Trophoblast cell (in vitro differentiated cells and primary cell): ENCODE results near the gene TIMM22.

Source experiments
- DNase-seq, 2 donors: peaks; one replicate each; pipeline ENCODE4 v3.0.0-alpha.2; 2016
- H2AFZ ChIP-seq: 2 replicates; pipeline ENCODE4 v1.6.1; 2013; ENCODE audit warnings: low read length, moderate library complexity, mild to moderate bottlenecking; ENCODE audit not compliant: insufficient read depth, poor library complexity
- H2AK5ac ChIP-seq: 2 replicates; pipeline ENCODE4 v1.6.1; 2013; ENCODE audit warnings: mild to moderate bottlenecking, low read length
- H2BK120ac ChIP-seq: 2 replicates; pipeline ENCODE4 v1.6.1; 2013; ENCODE audit warnings: low read length, mild to moderate bottlenecking, moderate library complexity; ENCODE audit not compliant: insufficient read depth, poor library complexity
- H2BK12ac ChIP-seq: 2 replicates; pipeline ENCODE4 v1.6.1; 2013; ENCODE audit warnings: mild to moderate bottlenecking, low read length, moderate library complexity
- H2BK5ac ChIP-seq: 2 replicates; pipeline ENCODE4 v1.6.1; 2013; ENCODE audit warnings: low read length, low read depth, moderate library complexity, mild to moderate bottlenecking; ENCODE audit not compliant: poor library complexity
- H3K14ac ChIP-seq: 2 replicates; pipeline ENCODE4 v1.6.1; 2013; ENCODE audit warnings: mild to moderate bottlenecking, low read length
- H3K18ac ChIP-seq: 2 replicates; pipeline ENCODE4 v1.6.1; 2013; ENCODE audit warnings: mild to moderate bottlenecking, low read length
- H3K23ac ChIP-seq: 2 replicates; pipeline ENCODE4 v1.6.1; 2013; ENCODE audit warnings: low read length
- H3K27ac ChIP-seq: 2 replicates; pipeline ENCODE4 v1.5.1; 2013; ENCODE audit warnings: low read depth, mild to moderate bottlenecking, inconsistent platforms, low read length, moderate library complexity
- H3K27me3 ChIP-seq: 2 replicates; pipeline ENCODE4 v1.6.1; 2013; ENCODE audit warnings: inconsistent platforms, mild to moderate bottlenecking, low read length, moderate library complexity; ENCODE audit not compliant: insufficient read depth
- H3K36me3 ChIP-seq, 2 experiments: 1 replicate in 1 of 2; 2 replicates in 1 of 2; pipeline ENCODE4 v1.6.1; 2013; ENCODE audit warnings: low read length in 2 of 2, mild to moderate bottlenecking in 2 of 2, moderate library complexity in 1 of 2; ENCODE audit not compliant: insufficient read depth in 2 of 2, control insufficient read depth in 1 of 2
- H3K4ac ChIP-seq: 2 replicates; pipeline ENCODE4 v1.6.1; 2013; ENCODE audit warnings: low read depth, mild to moderate bottlenecking, low read length, moderate library complexity
- H3K4me1 ChIP-seq, 2 experiments: 1 replicate in 1 of 2; 2 replicates in 1 of 2; pipeline ENCODE4 v1.6.1; 2013; ENCODE audit warnings: low read length in 2 of 2, mild to moderate bottlenecking in 2 of 2, moderate library complexity in 1 of 2; ENCODE audit not compliant: insufficient read depth in 2 of 2, control insufficient read depth in 1 of 2
- H3K4me2 ChIP-seq: 2 replicates; pipeline ENCODE4 v1.6.1; 2013; ENCODE audit warnings: inconsistent platforms, mild to moderate bottlenecking, low read length, moderate library complexity
- H3K4me3 ChIP-seq: 2 replicates; pipeline ENCODE4 v1.5.1; 2013; ENCODE audit warnings: mild to moderate bottlenecking, low read depth, low read length, inconsistent platforms
- H3K79me1 ChIP-seq: one replicate; pipeline ENCODE4 v1.6.1; 2013; ENCODE audit warnings: low read length
- H3K79me2 ChIP-seq: 2 replicates; pipeline ENCODE4 v1.6.1; 2013; ENCODE audit warnings: low read length, mild to moderate bottlenecking; ENCODE audit not compliant: control insufficient read depth, insufficient read depth, poor library complexity
- H3K9ac ChIP-seq: 2 replicates; pipeline ENCODE4 v1.6.1; 2013; ENCODE audit warnings: mild to moderate bottlenecking, low read length
- H3K9me3 ChIP-seq: 2 replicates; pipeline ENCODE4 v1.6.1; 2013; ENCODE audit warnings: low read depth, mild to moderate bottlenecking, control low read depth, inconsistent platforms, low read length; ENCODE audit not compliant: insufficient read depth
- H4K12ac ChIP-seq: 2 replicates; pipeline ENCODE4 v1.6.1; 2013; ENCODE audit warnings: low read depth, mild to moderate bottlenecking, low read length, moderate library complexity
- H4K8ac ChIP-seq: 2 replicates; pipeline ENCODE4 v1.6.1; 2013; ENCODE audit warnings: low read depth, mild to moderate bottlenecking, low read length, moderate library complexity
- H4K91ac ChIP-seq: one replicate; pipeline ENCODE4 v1.6.1; 2013; ENCODE audit warnings: low read depth, mild to moderate bottlenecking, low read length, moderate library complexity
- WGBS: extraction: QIAGEN DNeasy Blood & Tissue Kit; methylation state at CpG from one replicate; pipeline ENCODE4 v1.1.7; 2013; ENCODE audit warnings: missing lambda C conversion rate; ENCODE audit not compliant: insufficient read length, insufficient coverage; ENCODE audit errors: extremely low coverage; 5-methylcytosine and 5-hydroxymethylcytosine counted together

The TIMM22 gene

GRCh38 chr17:998111-998510 is 1.2 kb downstream of the TIMM22 start:
- WGBS, result no CpG with 5 or more reads among the region's 2 CpGs
- peaks cover 6% of the 10 kb centered on the region for H3K79me1 ChIP-seq

DNA sequence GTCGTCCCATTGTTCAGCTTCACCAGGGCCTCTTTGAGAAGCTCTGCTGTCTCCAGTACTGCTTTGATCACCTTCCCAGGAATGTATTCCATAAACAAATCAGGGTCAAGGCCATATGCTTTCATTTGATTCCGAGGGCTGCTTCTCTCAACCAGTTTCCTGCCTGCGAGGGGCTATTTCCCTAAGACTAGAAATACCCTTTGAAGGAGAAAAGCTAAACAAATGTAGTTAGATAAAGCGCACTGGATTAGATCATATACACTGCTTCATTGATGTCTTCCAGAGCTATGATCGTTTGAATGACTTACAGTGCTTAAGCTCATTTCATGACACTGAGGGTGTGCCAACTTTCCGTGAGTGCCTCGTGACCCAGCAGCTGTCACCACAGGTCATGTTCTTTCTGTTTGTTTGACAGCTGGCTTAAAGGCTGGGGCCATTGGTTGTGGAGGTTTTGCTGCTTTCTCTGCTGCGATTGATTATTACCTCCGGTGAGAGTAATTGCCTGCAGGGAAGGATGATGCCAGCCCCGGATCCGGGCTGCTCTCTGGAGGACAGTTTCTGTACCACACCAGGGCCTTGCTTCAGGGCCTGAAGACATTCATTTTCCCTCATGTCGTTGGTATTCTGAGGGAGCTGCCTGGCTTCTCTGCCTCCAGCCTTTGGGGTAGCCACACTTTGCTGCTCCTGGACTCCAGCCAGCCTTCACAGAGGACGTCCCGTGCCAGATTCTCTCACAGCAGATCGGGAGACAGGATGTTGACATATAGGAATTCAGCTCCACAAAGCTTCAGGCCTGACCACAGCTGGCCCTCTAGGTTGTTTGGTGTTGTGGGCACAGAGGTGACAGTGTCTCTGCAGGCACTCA is 3.9 kb downstream of the TIMM22 start:
- H3K4me3 ChIP-seq, result no peak overlapping the region
- peaks cover 10 to 20% of the 10 kb centered on the region in 2 experiments for H3K4me1 ChIP-seq
- no peak overlapping the region for H3K4ac ChIP-seq
- H3K36me3 ChIP-seq, result peaks cover 51 to 56% of the 10 kb centered on the region in 2 experiments
- H2AK5ac ChIP-seq, result no peak overlapping the region
- no peak overlapping the region for H3K23ac ChIP-seq
- no peak overlapping the region for H3K9ac ChIP-seq
- no peak overlapping the region for H4K91ac ChIP-seq
- H2BK5ac ChIP-seq, result no peak overlapping the region
- no peak overlapping the region for H4K8ac ChIP-seq
- no peaks in the 10 kb centered on the region for H3K27me3 ChIP-seq
- peak in 1 of 2 donors; percentile 9 for DNase-seq
- peaks cover 5% of the 10 kb centered on the region for H3K79me2 ChIP-seq
- H3K79me1 ChIP-seq, result peaks cover 6% of the 10 kb centered on the region
- no peaks in the 10 kb centered on the region for H3K9me3 ChIP-seq
- no peak overlapping the region for H4K12ac ChIP-seq
- H3K4me2 ChIP-seq, result no peak overlapping the region
- no peak overlapping the region for H3K18ac ChIP-seq
- H2AFZ ChIP-seq, result no peak overlapping the region
- no peak overlapping the region for H2BK12ac ChIP-seq
- no peak overlapping the region for H2BK120ac ChIP-seq
- peak overlapping the region; percentile 1 for H3K27ac ChIP-seq
- no peak overlapping the region for H3K14ac ChIP-seq
- no CpG with 5 or more reads among the region's 15 CpGs for WGBS

More at GRCh38 chr17:998111-998510, 1.2 kb downstream of the TIMM22 start:
- Histone ChIP-seq H2BK120ac (no peak overlapping the region), H2BK5ac (no peak overlapping the region), H3K9ac (no peak overlapping the region), H3K27ac (no peak overlapping the region), H3K18ac (no peak overlapping the region), H3K36me3 (peaks cover 32 to 37% of the 10 kb centered on the region in 2 experiments), H4K12ac (no peak overlapping the region), H3K4me1 (peaks cover 7 to 9% of the 10 kb centered on the region in 2 experiments), H3K4me2 (peak overlapping the region; percentile 62), H2BK12ac (no peak overlapping the region), H3K9me3 (no peaks in the 10 kb centered on the region), H3K14ac (no peak overlapping the region), H2AK5ac (no peak overlapping the region), H2AFZ (no peak overlapping the region), H3K23ac (no peak overlapping the region), H3K27me3 (no peaks in the 10 kb centered on the region), H3K4me3 (no peak overlapping the region), H3K79me2 (peaks cover 5% of the 10 kb centered on the region), H4K91ac (no peak overlapping the region), H3K4ac (peak overlapping the region; percentile 4), H4K8ac (no peak overlapping the region)
- DNase-seq, result no peak

GRCh38 chr17:1001640-1002411 is 4.9 kb downstream of the TIMM22 start:
- no CpG with 5 or more reads among the region's 18 CpGs for WGBS

DNA sequence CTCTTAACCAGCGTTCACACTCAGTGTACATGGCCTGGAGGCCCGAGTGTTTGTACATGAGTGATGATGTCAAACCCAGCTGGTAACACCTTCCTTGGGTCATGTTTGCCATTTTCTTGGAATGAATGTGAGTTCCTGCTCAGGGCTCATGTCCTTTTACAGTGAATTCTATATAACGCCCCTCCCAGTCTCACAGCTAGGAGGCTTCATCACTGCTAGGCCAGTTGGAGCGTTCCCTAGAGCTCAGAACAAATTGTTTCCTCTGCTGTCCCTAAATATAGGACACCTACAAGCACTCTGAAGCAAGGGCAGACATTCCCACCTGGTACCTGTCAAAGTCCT is 5.5 kb downstream of the TIMM22 start:
- no peak overlapping the region for H2AFZ ChIP-seq
- no peak overlapping the region for H3K23ac ChIP-seq
- no peaks in the 10 kb centered on the region for H3K27me3 ChIP-seq
- peaks cover 14 to 26% of the 10 kb centered on the region in 2 experiments for H3K4me1 ChIP-seq
- H3K79me1 ChIP-seq, result no peaks in the 10 kb centered on the region
- H2AK5ac ChIP-seq, result no peak overlapping the region
- no peak overlapping the region for H2BK120ac ChIP-seq
- H4K12ac ChIP-seq, result no peak overlapping the region
- no peak overlapping the region for H2BK5ac ChIP-seq
- no peak overlapping the region for H4K8ac ChIP-seq
- no peak overlapping the region for H4K91ac ChIP-seq
- no peaks in the 10 kb centered on the region for H3K9me3 ChIP-seq
- H3K4ac ChIP-seq, result no peak overlapping the region
- WGBS, result no CpG with 5 or more reads among the region's 4 CpGs
- no peak overlapping the region for H2BK12ac ChIP-seq
- H3K79me2 ChIP-seq, result no peaks in the 10 kb centered on the region
- H3K4me2 ChIP-seq, result no peak overlapping the region
- H3K18ac ChIP-seq, result no peak overlapping the region
- no peak overlapping the region for H3K4me3 ChIP-seq
- H3K14ac ChIP-seq, result no peak overlapping the region
- DNase-seq, result peak in 1 of 2 donors; percentile 24
- no peak overlapping the region for H3K9ac ChIP-seq
- H3K27ac ChIP-seq, result no peak overlapping the region
- peaks cover 56 to 61% of the 10 kb centered on the region in 2 experiments for H3K36me3 ChIP-seq

More at GRCh38 chr17:1001640-1002411, 4.9 kb downstream of the TIMM22 start:
- peaks cover 5% of the 10 kb centered on the region for H3K79me1 ChIP-seq
- H3K18ac ChIP-seq, result peak overlapping the region; percentile 54
- H3K36me3 ChIP-seq, result peaks cover 51 to 56% of the 10 kb centered on the region in 2 experiments
- no peak overlapping the region for H3K23ac ChIP-seq
- no peaks in the 10 kb centered on the region for H3K9me3 ChIP-seq
- H3K4me3 ChIP-seq, result no peak overlapping the region
- no peak overlapping the region for H2BK5ac ChIP-seq
- no peak overlapping the region for H2BK120ac ChIP-seq
- H4K12ac ChIP-seq, result no peak overlapping the region
- no peak overlapping the region for H3K4ac ChIP-seq
- H3K27me3 ChIP-seq, result no peaks in the 10 kb centered on the region
- peaks cover 4% of the 10 kb centered on the region for H3K79me2 ChIP-seq
- H4K8ac ChIP-seq, result no peak overlapping the region
- H3K27ac ChIP-seq, result no peak overlapping the region
- H2AK5ac ChIP-seq, result peak overlapping the region; percentile 23
- no peak overlapping the region for H3K14ac ChIP-seq
- no peak overlapping the region for H3K4me2 ChIP-seq
- no peak overlapping the region for H4K91ac ChIP-seq
- peaks cover 14 to 26% of the 10 kb centered on the region in 2 experiments for H3K4me1 ChIP-seq
- H2AFZ ChIP-seq, result no peak overlapping the region
- no peak overlapping the region for H2BK12ac ChIP-seq
- no peak for DNase-seq
- H3K9ac ChIP-seq, result no peak overlapping the region
